SU-DHL-6 (cell line): Measurements from ENCODE around the gene SUPT6H.

Experiments
- H2AFZ ChIP-seq: fragments of 200-600 bp; sonication (generic); 2 replicates; pipeline ENCODE4 v1.6.1; 2014; ENCODE audit warnings: low read depth, mild to moderate bottlenecking, moderate library complexity, mixed read lengths, antibody characterized with exemption, low read length; ENCODE audit not compliant: severe bottlenecking
- H3F3A ChIP-seq: fragments of 200-600 bp; shearing (Covaris generic); 2 replicates; pipeline ENCODE4 v1.6.0; 2016; ENCODE audit warnings: antibody characterized with exemption, mild to moderate bottlenecking; ENCODE audit not compliant: insufficient read depth
- H3K27ac ChIP-seq: fragments of 200-600 bp; sonication (generic); 2 replicates; pipeline ENCODE4 v1.5.1; 2016; ENCODE audit warnings: low read depth, mild to moderate bottlenecking, low read length, moderate library complexity, mixed read lengths
- H3K27me3 ChIP-seq: fragments of 200-600 bp; sonication (generic), shearing (Covaris generic); 2 replicates; pipeline ENCODE4 v1.6.0; 2014; ENCODE audit warnings: mild to moderate bottlenecking, low read length
- H3K36me3 ChIP-seq: fragments of 200-600 bp; sonication (generic); 2 replicates; pipeline ENCODE4 v1.6.1; 2014; ENCODE audit warnings: mild to moderate bottlenecking, low read length, mixed read lengths
- H3K4me2 ChIP-seq: fragments of 300-600, 200-600 bp; shearing (Covaris generic), sonication (generic); 2 replicates; pipeline ENCODE4 v1.6.0; 2014; ENCODE audit warnings: low read length, low read depth, mild to moderate bottlenecking; ENCODE audit not compliant: poor library complexity, severe bottlenecking
- H3K4me3 ChIP-seq: fragments of 200-600 bp; sonication (generic); 2 replicates; pipeline ENCODE4 v1.5.1; 2014; ENCODE audit warnings: antibody characterized with exemption, low read length, mild to moderate bottlenecking, mixed read lengths; ENCODE audit not compliant: insufficient read depth, poor library complexity, severe bottlenecking
- H3K79me2 ChIP-seq: fragments of 200-600 bp; sonication (generic); 2 replicates; pipeline ENCODE4 v1.6.1; 2014; ENCODE audit warnings: mild to moderate bottlenecking, low read length, moderate library complexity; ENCODE audit not compliant: insufficient read depth
- H3K9ac ChIP-seq: fragments of 200-600 bp; sonication (generic); 2 replicates; pipeline ENCODE4 v1.7.0; 2014; ENCODE audit warnings: mild to moderate bottlenecking, low read length
- H3K9me2 ChIP-seq: fragments of 200-600 bp; sonication (generic); replicated peaks from 2 replicates; pipeline ENCODE4 v1.6.1; 2014; ENCODE audit warnings: low read length; ENCODE audit not compliant: insufficient read depth
- H3K9me3 ChIP-seq: fragments of 200-600 bp; sonication (generic); 2 replicates; pipeline ENCODE4 v1.6.1; 2014; ENCODE audit warnings: low read length, mixed read lengths; ENCODE audit not compliant: insufficient read depth
- H4K20me1 ChIP-seq: fragments of 200-600 bp; sonication (generic); 2 replicates; pipeline ENCODE4 v1.6.1; 2014; ENCODE audit warnings: low read depth, mild to moderate bottlenecking, antibody characterized with exemption, low read length, moderate library complexity, mixed read lengths
- CTCF ChIP-seq: fragments of 200-600 bp; sonication (generic); IDR thresholded peaks from one replicate; pipeline ENCODE4 v1.5.1; 2017; ENCODE audit warnings: antibody characterized with exemption, mild to moderate bottlenecking, low read length, moderate library complexity; ENCODE audit not compliant: insufficient read depth, poor library complexity, severe bottlenecking
- EZH2phosphoT487 ChIP-seq: fragments of 200-600 bp; sonication (generic), shearing (Covaris generic); conservative IDR thresholded peaks from 2 replicates; pipeline ENCODE4 v1.6.1; 2018; ENCODE audit warnings: mild to moderate bottlenecking, antibody characterized with exemption, low read length, moderate library complexity, mixed read lengths

Gene SUPT6H

DNA sequence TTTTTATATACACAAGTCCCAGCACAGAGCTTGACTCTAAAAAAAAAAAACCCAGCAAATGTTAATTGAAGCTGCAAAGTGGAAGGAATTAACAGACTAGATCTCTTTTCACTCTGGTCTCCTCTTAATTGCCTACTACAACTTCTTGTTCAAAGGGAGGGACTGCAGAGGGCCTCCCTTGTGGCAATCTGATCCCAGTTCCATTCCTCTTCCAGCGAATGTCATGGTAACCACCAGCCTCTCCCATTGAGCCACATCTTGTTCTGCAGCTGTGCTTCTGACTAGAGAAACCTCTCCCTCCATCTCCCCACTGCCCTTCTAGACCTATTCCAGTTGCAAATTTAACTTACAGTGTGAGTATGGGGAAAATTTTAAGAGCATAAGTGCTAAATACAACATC is 5.9 kb downstream of the SUPT6H start:
- TF ChIP-seq CTCF = no peak
- no peak for TF ChIP-seq EZH2phosphoT487
- peaks cover 8% of the 10 kb centered on the region; the same call in 1 of the 2 replicates for H3K36me3 ChIP-seq
- no peak overlapping the region for H2AFZ ChIP-seq

GRCh38 chr17:28669918-28670317 is 7.9 kb downstream of the SUPT6H start:
- H2AFZ ChIP-seq = no peak overlapping the region
- H3K27me3 ChIP-seq = no peaks in the 10 kb centered on the region
- no peak overlapping the region for H3K9ac ChIP-seq
- no peaks in the 10 kb centered on the region for H3K9me2 ChIP-seq
- H3K9me3 ChIP-seq = no peaks in the 10 kb centered on the region
- H3K27ac ChIP-seq = no peak overlapping the region
- H3K4me2 ChIP-seq = no peak overlapping the region
- H4K20me1 ChIP-seq = no peaks in the 10 kb centered on the region
- peaks cover 41% of the 10 kb centered on the region for H3K79me2 ChIP-seq
- TF ChIP-seq CTCF (no peak), EZH2phosphoT487 (no peak)
- no peaks in the 10 kb centered on the region for H3F3A ChIP-seq
- H3K36me3 ChIP-seq = peaks cover 12% of the 10 kb centered on the region; the same call in 1 of the 2 replicates
- no peak overlapping the region for H3K4me3 ChIP-seq

More for the DNA sequence above, 5.9 kb downstream of the SUPT6H start:
- Histone ChIP-seq H3K27me3 (no peaks in the 10 kb centered on the region), H4K20me1 (no peaks in the 10 kb centered on the region), H3K9me3 (no peaks in the 10 kb centered on the region), H3K27ac (no peak overlapping the region), H3K4me3 (no peak overlapping the region), H3F3A (no peaks in the 10 kb centered on the region), H3K9me2 (no peaks in the 10 kb centered on the region), H3K4me2 (no peak overlapping the region), H3K9ac (no peak overlapping the region), H3K79me2 (peaks cover 61% of the 10 kb centered on the region)

DNA sequence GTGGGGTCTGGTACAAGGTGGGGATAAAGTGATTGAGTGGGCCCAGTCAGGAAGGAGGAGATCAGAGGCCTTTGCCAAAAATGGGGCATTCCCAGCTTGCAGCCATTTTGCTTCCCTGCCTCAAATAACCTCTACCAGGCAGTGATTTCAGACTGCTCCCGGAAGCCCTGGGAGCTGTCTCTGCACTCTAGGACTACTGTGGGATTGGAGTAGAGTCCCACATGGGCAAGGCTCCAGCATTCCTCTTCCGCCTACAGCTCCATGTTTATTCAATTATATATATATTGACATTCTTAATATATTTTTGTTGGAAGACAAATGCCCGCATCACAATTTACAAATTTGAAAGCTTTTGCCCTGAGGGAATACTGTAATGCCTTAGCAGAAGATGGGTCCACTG is 13.5 kb downstream of the SUPT6H start:
- no peak for TF ChIP-seq EZH2phosphoT487
- no peak for TF ChIP-seq CTCF
- H3K27me3 ChIP-seq = no peaks in the 10 kb centered on the region
- H3K9ac ChIP-seq = no peak overlapping the region
- H4K20me1 ChIP-seq = no peaks in the 10 kb centered on the region
- no peak overlapping the region for H3K4me2 ChIP-seq
- no peak overlapping the region for H2AFZ ChIP-seq
- no peak overlapping the region for H3K4me3 ChIP-seq
- H3K36me3 ChIP-seq = peaks cover 23% of the 10 kb centered on the region
- H3K9me3 ChIP-seq = no peaks in the 10 kb centered on the region
- no peaks in the 10 kb centered on the region for H3F3A ChIP-seq
- H3K79me2 ChIP-seq = no peaks in the 10 kb centered on the region
- H3K27ac ChIP-seq = no peak overlapping the region
- H3K9me2 ChIP-seq = no peaks in the 10 kb centered on the region
